Adrenal gland (tissue), 12 donors: ENCODE data around the gene HOXA6. TPM values are rescaled to one million over a fixed set of nuclear protein-coding genes. Genes with fewer than 3 reads are reported as not detected.
A peak's percentile ranks its signal among the peaks of the same experiment; 100 is the strongest.

ENCODE experiments used
- DNase-seq, 7 donors: peaks; one replicate each; pipeline ENCODE4 v3.0.0-alpha.2; 2019 to 2020
- H3K27ac ChIP-seq, 5 donors: fragments of 200-600 bp; sonication (generic) in 4 of 5; 1 replicate in 3 of 5; 2 replicates in 2 of 5; pipeline versions ENCODE4 v1.5.1 to v1.8.0; 2016 to 2020; ENCODE audit warnings: mild to moderate bottlenecking in 1 of 5
- H3K27me3 ChIP-seq: fragments of 200-600 bp; 2 replicates; pipeline ENCODE4 v1.8.0; 2021
- H3K36me3 ChIP-seq, 2 donors: fragments of 200-600 bp; replicated peaks in 1 of 2; 1 replicate in 1 of 2; 2 replicates in 1 of 2; pipeline versions ENCODE4 v1.5.1 to v1.8.0; 2018 to 2022
- H3K4me1 ChIP-seq, 2 donors: fragments of 200-600 bp; replicated peaks in 1 of 2; 1 replicate in 1 of 2; 2 replicates in 1 of 2; pipeline versions ENCODE4 v1.5.1 to v1.8.0; 2018 to 2021
- H3K4me3 ChIP-seq, 4 donors: fragments of 200-600 bp; sonication (generic) in 3 of 4; one replicate each; pipeline ENCODE4 v1.5.1; 2016 to 2018
- H3K9me3 ChIP-seq, 3 donors: fragments of 200-600 bp; sonication (generic) in 1 of 3; replicated peaks in 1 of 3; 1 replicate in 2 of 3; 2 replicates in 1 of 3; pipeline versions ENCODE4 v1.5.1 to v1.8.0; 2016 to 2021
- CTCF ChIP-seq, 6 experiments: fragments of 450-650 bp in 4 of 6; fragments of 200-600 bp in 2 of 6; sonication (generic) in 1 of 6; IDR thresholded peaks; 1 replicate in 5 of 6; 2 replicates in 1 of 6; pipeline versions ENCODE4 v1.5.1 to v1.8.0; 2016 to 2021; ENCODE audit warnings: antibody characterized with exemption in 6 of 6, mild to moderate bottlenecking in 2 of 6, moderate library complexity in 1 of 6
- POLR2A ChIP-seq, 2 donors: fragments of 450-650 bp; IDR thresholded peaks; one replicate each; pipeline ENCODE4 v1.6.1; 2017; ENCODE audit warnings: antibody characterized with exemption in 2 of 2, mild to moderate bottlenecking in 2 of 2, moderate library complexity in 1 of 2
- WGBS, 4 donors: extraction: QIAGEN DNeasy Blood & Tissue Kit in 2 of 4; methylation state at CpG; one replicate each; pipeline versions ENCODE4 v1.1.5 to v1.1.7; 2013 to 2017; 5-methylcytosine and 5-hydroxymethylcytosine counted together
- intact Hi-C, 2 donors: fragments of 100-400 bp; cut with DNase I; formaldehyde crosslinking; loops; one replicate each; pipeline versions ENCODE4 v1.14.1 to v1.15.0; 2022 to 2023
- polyA plus RNA-seq, 3 donors: library from polyadenylated mRNA; stranded (reverse); fragments of 200-250 nt in 2 of 3; fragments of 350-450 nt in 1 of 3; fragmentation: Illumina TruSeq in 1 of 3; extraction: RNeasy Lipid Tissue Mini Kit (QIAGEN cat#74804) in 1 of 3; gene quantifications; one replicate each; pipeline ENCODE4 v1.2.3, GENCODE V29; 2013 to 2014
- total RNA-seq, 9 donors: library from RNA; depleted of rRNA in 4 of 9; stranded (reverse); fragments of >200 nt in 4 of 9; fragments of 120-200 nt in 1 of 9; fragmentation: NEBNext Ultra II Directional in 1 of 9; extraction: Animal tissue kit (Norgen Biotek cat#: 25700) in 1 of 9; gene quantifications; one replicate each; pipeline versions ENCODE4 v1.1.0 to v1.2.4, GENCODE V29; 2013 to 2023
- donor health status: healthy with polysubstance abuse.
- donor health status: Bipolar disorder and iron deficiency.
- donor health status: DM: yes; HTN: yes; CAD: no.
- donor health status: DM: no; HTN: no; CAD: no.
- donor health status: DM: no; HTN: no; CAD: no.
- donor health status: DM: yes; HTN: yes; CAD: no.

HOXA6 gene
- total and polyA plus RNA-seq, 12 donors: 1.3 to 27.2 (median 14.8) TPM

- H3K27me3 ChIP-seq: no peaks in the 10 kb centered on the region
- DNase-seq: peak in 3 of 7 donors; percentile 15 to 53 (median 38)
- peak overlapping the region in 1 of 4 donors; percentile 20 for H3K4me3 ChIP-seq
These were observed 25.3 kb downstream of the HOXA6 start for GRCh38 chr7:27122077-27122910.

GRCh38 chr7:27121684-27122076 lies 25.9 kb downstream of the HOXA6 start:
- H3K9me3 ChIP-seq: no peaks in the 10 kb centered on the region
- peaks cover 0 to 15% of the 10 kb centered on the region in 2 donors for H3K4me1 ChIP-seq
- intact Hi-C loops: no loop called here
- H3K27me3 ChIP-seq: no peaks in the 10 kb centered on the region
- no peak for TF ChIP-seq CTCF (IDR thresholded peaks at IDR 0.05)
- TF ChIP-seq POLR2A (IDR thresholded peaks at IDR 0.05): no peak
- WGBS, 4 donors: 73 to 78% (median 75%) methylated on average over 7 of the region's 7 CpGs
- peak overlapping the region in 2 of 5 donors; percentile 69 to 90 for H3K27ac ChIP-seq
- no peak for DNase-seq
- H3K4me3 ChIP-seq: peak overlapping the region in 1 of 4 donors; percentile 20
- no peaks in the 10 kb centered on the region for H3K36me3 ChIP-seq

More at GRCh38 chr7:27122077-27122910, 25.3 kb downstream of the HOXA6 start:
- peaks cover 0 to 21% of the 10 kb centered on the region in 2 donors for H3K4me1 ChIP-seq
- intact Hi-C loops: no loop called here
- peak overlapping the region in 2 of 5 donors; percentile 69 to 90 for H3K27ac ChIP-seq
- TF ChIP-seq POLR2A (IDR thresholded peaks at IDR 0.05): no peak
- TF ChIP-seq CTCF (IDR thresholded peaks at IDR 0.05): no peak
- WGBS, 4 donors: 67 to 71% (median 70%) methylated on average over 40 to 42 of the region's 42 CpGs
- no peaks in the 10 kb centered on the region for H3K36me3 ChIP-seq
- no peaks in the 10 kb centered on the region for H3K9me3 ChIP-seq

DNA sequence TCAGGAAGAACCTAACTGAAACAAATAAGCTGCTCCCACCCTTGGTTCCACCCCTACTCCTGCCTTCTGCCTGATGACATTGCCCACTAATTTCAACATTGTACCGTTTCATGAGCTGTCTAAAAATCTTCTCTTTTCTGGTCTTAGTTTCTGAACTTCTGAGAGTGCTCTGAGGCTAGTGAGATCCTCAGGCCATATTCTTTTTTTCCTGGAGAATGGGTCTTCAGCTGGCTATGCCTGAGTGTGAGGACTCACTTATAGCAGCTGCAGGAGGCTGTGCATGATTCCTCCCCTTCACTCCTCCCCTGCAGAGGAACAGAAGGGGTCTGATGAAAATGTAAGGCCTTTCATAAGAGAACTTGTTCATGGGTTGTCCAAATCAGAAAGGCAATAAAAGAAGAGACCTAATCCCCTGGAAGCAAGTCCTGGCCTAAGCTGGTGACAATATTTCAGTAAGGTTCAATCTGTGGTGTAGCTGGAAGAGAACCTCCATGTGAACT lies 28.1 kb downstream of the HOXA6 start:
- no peaks in the 10 kb centered on the region for H3K9me3 ChIP-seq
- no peaks in the 10 kb centered on the region for H3K27me3 ChIP-seq
- intact Hi-C loops: no loop called here
- no peak for TF ChIP-seq POLR2A (IDR thresholded peaks at IDR 0.05)
- TF ChIP-seq CTCF (IDR thresholded peaks at IDR 0.05): no peak
- H3K36me3 ChIP-seq: no peaks in the 10 kb centered on the region
- H3K4me3 ChIP-seq: no peak overlapping the region
- WGBS, 4 donors: 67 to 76% (median 73%) methylated on average over 1 of the region's 1 CpG
- peak in 1 of 7 donors; percentile 6 for DNase-seq
- no peaks in the 10 kb centered on the region for H3K4me1 ChIP-seq
- H3K27ac ChIP-seq: peak overlapping the region in 2 of 5 donors; percentile 49 to 51

DNA sequence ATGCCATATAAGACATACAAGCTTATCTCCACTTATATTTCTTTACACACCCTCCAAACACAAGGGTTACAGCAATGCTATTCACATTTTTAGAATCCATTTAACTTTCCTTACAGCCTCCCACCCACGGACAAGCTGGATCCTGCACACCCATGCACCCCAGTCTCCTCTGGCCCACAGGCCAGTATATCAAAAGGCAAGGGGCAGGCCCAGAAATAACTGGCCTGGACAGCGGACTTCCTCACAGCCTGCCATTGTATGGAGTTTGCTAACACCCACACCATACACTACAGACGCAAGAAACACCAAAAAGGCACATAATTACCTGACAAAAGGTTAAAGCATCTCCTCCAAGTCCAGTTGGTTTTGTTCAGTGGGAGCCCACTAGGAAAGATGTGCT lies 29.0 kb downstream of the HOXA6 start:
- WGBS, 4 donors: 60 to 65% (median 65%) methylated on average over 3 of the region's 3 CpGs

More for the DNA sequence above, 29.0 kb downstream of the HOXA6 start:
- peak overlapping the region in 3 of 5 donors; percentile 53 to 91 (median 83) for H3K27ac ChIP-seq
- H3K4me1 ChIP-seq: no peaks in the 10 kb centered on the region
- H3K4me3 ChIP-seq: peak overlapping the region in 1 of 4 donors; percentile 44
- no peaks in the 10 kb centered on the region for H3K36me3 ChIP-seq
- intact Hi-C loops: no loop called here
- TF ChIP-seq CTCF (IDR thresholded peaks at IDR 0.05) (no peak), POLR2A (IDR thresholded peaks at IDR 0.05) (no peak)
- no peaks in the 10 kb centered on the region for H3K9me3 ChIP-seq
- no peaks in the 10 kb centered on the region for H3K27me3 ChIP-seq
- DNase-seq: peak in 3 of 7 donors; percentile 11 to 52 (median 19)
